ENCODE data around the gene WSCD2. TPM values are rescaled to one million over a fixed set of nuclear protein-coding genes. Genes with fewer than 3 reads are reported as not detected.

Gene WSCD2
- total RNA-seq, 1 donor from 2014 or later, result 0.04 TPM

DNA sequence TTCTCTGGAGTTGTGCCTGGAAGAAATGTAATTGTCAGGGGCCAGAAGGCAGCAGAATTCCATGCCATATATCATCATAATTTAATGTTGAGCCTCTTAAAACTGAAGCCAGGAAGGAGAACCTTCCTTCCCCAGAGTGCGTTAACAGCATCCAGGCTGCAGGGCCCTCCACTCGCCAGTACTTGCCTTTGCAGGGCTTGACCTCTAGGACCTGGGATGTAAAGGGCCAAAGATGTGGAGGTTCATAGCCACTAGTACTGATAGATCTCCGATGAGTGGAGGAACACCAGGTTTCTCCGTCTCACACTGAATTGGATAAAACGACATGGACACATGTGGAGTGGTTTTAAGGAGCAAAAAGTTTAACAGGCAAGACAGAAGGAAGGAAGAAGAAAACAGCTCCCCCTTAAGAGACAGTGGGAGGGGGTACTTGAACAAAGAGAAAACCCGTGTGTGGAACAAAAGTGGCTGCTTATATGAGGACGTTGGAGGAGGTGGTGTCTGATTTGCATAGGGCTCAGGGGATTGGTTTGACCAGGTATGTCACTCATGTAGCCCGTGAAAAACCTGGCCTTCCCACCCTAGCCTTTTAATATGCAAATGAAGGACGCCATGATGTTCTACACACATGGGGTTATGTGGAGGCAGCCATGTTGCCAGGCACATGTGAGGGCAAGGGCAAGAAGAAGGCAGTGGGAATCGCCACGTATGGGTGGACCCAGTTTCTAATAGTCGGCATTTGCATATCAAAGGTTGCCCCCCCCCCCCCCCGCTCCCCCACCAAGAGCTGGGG is 38.8 kb upstream of the WSCD2 start:
- TF ChIP-seq, protein P1, sequence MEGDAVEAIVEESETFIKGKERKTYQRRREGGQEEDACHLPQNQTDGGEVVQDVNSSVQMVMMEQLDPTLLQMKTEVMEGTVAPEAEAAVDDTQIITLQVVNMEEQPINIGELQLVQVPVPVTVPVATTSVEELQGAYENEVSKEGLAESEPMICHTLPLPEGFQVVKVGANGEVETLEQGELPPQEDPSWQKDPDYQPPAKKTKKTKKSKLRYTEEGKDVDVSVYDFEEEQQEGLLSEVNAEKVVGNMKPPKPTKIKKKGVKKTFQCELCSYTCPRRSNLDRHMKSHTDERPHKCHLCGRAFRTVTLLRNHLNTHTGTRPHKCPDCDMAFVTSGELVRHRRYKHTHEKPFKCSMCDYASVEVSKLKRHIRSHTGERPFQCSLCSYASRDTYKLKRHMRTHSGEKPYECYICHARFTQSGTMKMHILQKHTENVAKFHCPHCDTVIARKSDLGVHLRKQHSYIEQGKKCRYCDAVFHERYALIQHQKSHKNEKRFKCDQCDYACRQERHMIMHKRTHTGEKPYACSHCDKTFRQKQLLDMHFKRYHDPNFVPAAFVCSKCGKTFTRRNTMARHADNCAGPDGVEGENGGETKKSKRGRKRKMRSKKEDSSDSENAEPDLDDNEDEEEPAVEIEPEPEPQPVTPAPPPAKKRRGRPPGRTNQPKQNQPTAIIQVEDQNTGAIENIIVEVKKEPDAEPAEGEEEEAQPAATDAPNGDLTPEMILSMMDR (IDR thresholded peaks at IDR 0.05; ENCODE audit: insufficient read depth, low read length, poor library complexity, severe bottlenecking), result no peak
- no peaks in the 10 kb centered on the region for H3K27me3 ChIP-seq (ENCODE audit: control insufficient read depth, insufficient read depth, low read length)
- DNase-seq (ENCODE audit: low read depth), result no peak

DNA sequence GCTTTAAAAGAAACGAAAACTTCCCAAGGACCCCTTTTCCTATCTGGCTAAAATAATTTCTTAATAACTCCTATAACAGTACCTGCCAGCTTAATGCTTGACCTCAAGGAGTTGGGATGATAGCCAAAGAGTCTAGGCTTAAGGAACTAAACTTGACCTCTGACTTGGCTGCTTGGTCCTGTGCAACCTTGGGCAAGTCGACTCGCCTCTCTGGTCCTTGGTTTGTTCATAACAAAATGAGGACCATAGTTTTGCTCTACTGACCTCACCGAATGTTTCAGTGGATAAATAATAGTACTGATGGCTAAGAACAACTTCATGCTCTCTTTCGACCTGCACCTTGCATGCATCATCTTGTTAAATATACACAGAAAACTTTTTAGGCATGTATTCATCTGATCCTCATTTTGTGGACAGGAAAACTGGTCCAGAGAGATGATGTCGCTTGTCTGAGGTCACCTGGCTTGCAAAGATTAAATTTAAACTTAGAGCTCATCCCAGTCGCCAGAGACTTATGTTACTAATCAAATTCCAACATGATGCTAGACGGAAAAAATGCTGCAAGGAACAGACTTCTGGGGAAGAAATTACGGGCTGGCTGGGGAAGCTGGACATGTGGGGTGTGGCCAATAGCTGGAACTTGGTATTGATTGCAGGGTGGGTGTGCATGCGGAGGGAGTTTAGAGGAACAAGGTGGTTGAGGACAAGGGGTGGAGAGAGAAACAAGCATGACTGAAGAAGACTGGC is 38.0 kb upstream of the WSCD2 start:
- Histone ChIP-seq H3K36me3 (ENCODE audit: control insufficient read depth, insufficient read depth, low read length) (no peaks in the 10 kb centered on the region), H3K27me3 (ENCODE audit: control insufficient read depth, insufficient read depth, low read length) (no peaks in the 10 kb centered on the region), H3K4me3 (ENCODE audit: low read depth, low read length) (no peak overlapping the region)
- TF ChIP-seq, protein P1 (IDR thresholded peaks at IDR 0.05; ENCODE audit: insufficient read depth, low read length, poor library complexity, severe bottlenecking), result no peak
- no peak for DNase-seq (ENCODE audit: low read depth)

More for the DNA sequence above, 38.8 kb upstream of the WSCD2 start:
- Histone ChIP-seq H3K4me3 (ENCODE audit: low read depth, low read length) (no peak overlapping the region), H3K36me3 (ENCODE audit: control insufficient read depth, insufficient read depth, low read length) (no peaks in the 10 kb centered on the region)

DNA sequence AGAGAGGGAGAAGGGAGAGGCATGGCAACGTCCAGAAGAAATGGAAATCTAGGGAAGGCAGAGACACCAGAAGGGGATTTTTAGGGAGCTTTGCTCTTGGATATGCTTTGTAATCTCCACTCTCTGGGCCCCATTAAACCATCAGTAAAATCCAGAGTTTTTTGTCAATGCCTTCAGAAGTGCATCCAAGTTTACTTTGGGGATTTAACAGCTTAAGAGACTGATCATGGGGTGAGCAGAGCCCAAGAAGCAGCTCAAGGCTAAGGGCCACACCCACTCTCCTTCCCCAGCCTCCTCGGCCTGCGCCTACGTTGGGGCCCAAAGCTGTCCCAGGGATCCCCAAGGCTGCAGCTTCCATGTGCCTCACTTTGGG is 37.4 kb upstream of the WSCD2 start:
- Histone ChIP-seq H3K27me3 (ENCODE audit: control insufficient read depth, insufficient read depth, low read length) (no peaks in the 10 kb centered on the region), H3K36me3 (ENCODE audit: control insufficient read depth, insufficient read depth, low read length) (no peaks in the 10 kb centered on the region), H3K4me3 (ENCODE audit: low read depth, low read length) (no peak overlapping the region)
- no peak for DNase-seq (ENCODE audit: low read depth)
- TF ChIP-seq, protein P1 (IDR thresholded peaks at IDR 0.05; ENCODE audit: insufficient read depth, low read length, poor library complexity, severe bottlenecking), result no peak

DNA sequence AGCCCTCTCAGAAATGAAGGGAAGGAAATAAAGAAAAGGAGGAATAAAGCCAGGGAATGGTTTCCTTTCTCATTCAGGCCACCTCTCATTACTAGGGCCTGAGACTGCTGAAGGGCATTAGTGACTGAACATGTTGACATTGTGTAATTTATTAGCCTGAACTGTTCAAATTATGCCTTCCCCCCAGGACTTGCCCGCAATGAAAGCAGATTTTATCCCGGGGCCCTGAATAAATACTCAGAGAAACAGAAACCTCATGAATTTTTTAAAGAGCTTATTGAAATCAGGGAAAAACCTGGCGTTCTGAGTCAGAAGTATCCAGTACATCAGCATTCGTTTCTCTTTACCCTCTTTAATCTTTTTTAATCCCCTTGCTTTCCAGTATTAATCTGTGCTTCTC is 35.9 kb upstream of the WSCD2 start:
- DNase-seq (ENCODE audit: low read depth), result no peak
- H3K4me3 ChIP-seq (ENCODE audit: low read depth, low read length), result no peak overlapping the region
- no peaks in the 10 kb centered on the region for H3K27me3 ChIP-seq (ENCODE audit: control insufficient read depth, insufficient read depth, low read length)
- TF ChIP-seq, protein P1 (IDR thresholded peaks at IDR 0.05; ENCODE audit: insufficient read depth, low read length, poor library complexity, severe bottlenecking), result no peak
- H3K36me3 ChIP-seq (ENCODE audit: control insufficient read depth, insufficient read depth, low read length), result no peaks in the 10 kb centered on the region

DNA sequence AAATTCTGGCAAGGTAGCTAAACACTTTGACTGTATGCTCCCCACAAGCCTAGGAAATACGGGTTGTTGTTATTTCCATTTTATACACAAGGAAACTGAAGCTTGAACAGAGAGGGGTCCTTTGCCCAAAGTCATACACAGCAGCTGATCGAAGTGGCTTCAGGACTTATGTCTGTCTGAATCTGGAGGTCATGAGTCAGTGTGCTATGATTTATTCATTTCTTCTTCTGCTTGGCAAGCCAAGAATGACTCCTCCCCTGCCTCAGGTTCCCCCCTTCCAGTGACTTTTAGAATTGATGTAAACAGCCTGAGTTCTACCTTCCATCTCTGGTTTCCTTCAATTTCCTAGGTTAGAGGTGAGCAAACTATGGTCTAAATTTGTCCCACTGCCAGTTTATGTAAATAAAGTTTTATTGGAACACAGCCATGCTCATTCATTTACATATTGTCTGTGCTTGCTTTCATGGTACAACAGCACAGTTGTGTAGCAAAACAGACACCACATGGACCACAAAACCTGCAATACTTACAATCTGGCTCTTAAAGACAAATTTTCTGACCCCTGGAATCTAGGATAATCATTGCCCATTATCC is 34.9 kb upstream of the WSCD2 start:
- Histone ChIP-seq H3K4me3 (ENCODE audit: low read depth, low read length) (no peak overlapping the region), H3K36me3 (ENCODE audit: control insufficient read depth, insufficient read depth, low read length) (no peaks in the 10 kb centered on the region), H3K27me3 (ENCODE audit: control insufficient read depth, insufficient read depth, low read length) (no peaks in the 10 kb centered on the region)
- no peak for DNase-seq (ENCODE audit: low read depth)
- TF ChIP-seq, protein P1 (IDR thresholded peaks at IDR 0.05; ENCODE audit: insufficient read depth, low read length, poor library complexity, severe bottlenecking), result no peak
